Heart left ventricle (tissue), 16 donors: Measurements from ENCODE around the gene TPK1. TPM values are rescaled to one million over a fixed set of nuclear protein-coding genes. Genes with fewer than 3 reads are reported as not detected.

Experiments
- ATAC-seq, 4 donors: fragments of 200-7000 bp; cut with Tn5 transposase; one replicate each; pipeline ENCODE4 v1.9.1; 2020 to 2022; ENCODE audit warnings: moderate library complexity in 4 of 4, mild to moderate bottlenecking in 3 of 4, moderate number of reproducible peaks in 1 of 4
- DNase-seq, 5 donors: peaks; one replicate each; pipeline ENCODE4 v3.0.0-alpha.2; 2020
- H3K27ac ChIP-seq, 12 donors: fragments of 200-600 bp; sonication (generic) in 4 of 12; one replicate each; pipeline versions ENCODE4 v1.5.0 to v1.8.0; 2016 to 2022; ENCODE audit warnings: mild to moderate bottlenecking in 2 of 12
- H3K27me3 ChIP-seq, 9 donors: fragments of 200-600 bp; sonication (generic) in 2 of 9; one replicate each; pipeline versions ENCODE4 v1.5.1 to v1.8.0; 2016 to 2022; ENCODE audit warnings: mild to moderate bottlenecking in 3 of 9
- H3K36me3 ChIP-seq, 9 donors: fragments of 200-600 bp; sonication (generic) in 2 of 9; one replicate each; pipeline versions ENCODE4 v1.5.0 to v1.8.0; 2018 to 2022; ENCODE audit warnings: mild to moderate bottlenecking in 2 of 9
- H3K4me1 ChIP-seq, 12 donors: fragments of 200-600 bp; sonication (generic) in 4 of 12; one replicate each; pipeline versions ENCODE4 v1.5.0 to v1.8.0; 2016 to 2022; ENCODE audit warnings: mild to moderate bottlenecking in 3 of 12
- H3K4me3 ChIP-seq, 12 donors: fragments of 200-600 bp; sonication (generic) in 4 of 12; one replicate each; pipeline versions ENCODE4 v1.5.0 to v1.8.0; 2017 to 2022; ENCODE audit warnings: mild to moderate bottlenecking in 9 of 12, moderate library complexity in 4 of 12
- H3K9me3 ChIP-seq, 12 donors: fragments of 200-600 bp; sonication (generic) in 4 of 12; one replicate each; pipeline versions ENCODE4 v1.5.0 to v1.8.0; 2016 to 2022; ENCODE audit warnings: mild to moderate bottlenecking in 1 of 12
- POLR2A ChIP-seq, 2 donors: fragments of 450-650 bp; IDR thresholded peaks; one replicate each; pipeline ENCODE4 v1.6.1; 2017; ENCODE audit warnings: antibody characterized with exemption in 2 of 2, mild to moderate bottlenecking in 2 of 2, moderate library complexity in 2 of 2
- WGBS, 4 donors: extraction: QIAGEN DNeasy Blood & Tissue Kit in 2 of 4; methylation state at CpG; one replicate each; pipeline versions ENCODE4 v1.1.5 to v1.1.7; 2013 to 2018; 5-methylcytosine and 5-hydroxymethylcytosine counted together
- intact Hi-C, 10 donors: fragments of 100-400 bp; cut with DNase I; formaldehyde crosslinking; loops; one replicate each; pipeline versions ENCODE4 v1.11.1 to v1.14.2; 2022
- polyA plus RNA-seq, 2 donors: library from polyadenylated mRNA; stranded (reverse); fragments of 200-250 nt; gene quantifications; one replicate each; pipeline ENCODE4 v1.2.3, GENCODE V29; 2013
- total RNA-seq, 9 donors: library from RNA; depleted of rRNA in 2 of 9; stranded (reverse); fragments of >200 nt in 2 of 9; fragmentation: NEBNext Ultra II Directional in 3 of 9; extraction: Animal tissue kit (Norgen Biotek cat#: 25700) in 3 of 9; gene quantifications; one replicate each; pipeline versions ENCODE4 v1.1.0 to v1.2.4, GENCODE V29; 2016 to 2023
- TF ChIP-seq, protein P1 (sequence below), 12 donors: fragments of 200-600 bp; sonication (generic) in 4 of 12; IDR thresholded peaks; one replicate each; pipeline versions ENCODE4 v1.5.0 to v1.8.0; 2018 to 2022; ENCODE audit warnings: antibody characterized with exemption in 12 of 12, mild to moderate bottlenecking in 5 of 12
- donor health status: ischemic (EF 13 %, LVEDD 7.1; RV severe dilation, severe dysfunction).
- donor health status: healthy with polysubstance abuse.
- donor health status: DM: no; HTN: yes; CAD: no.
- donor health status: DM: no; HTN: no; CAD: no.
- donor health status: ischemic (EF 25% LVEDD 6.9; RV normal size, moderate dysfunction).
- donor health status: ischemic (EF 25% LVEDD 5.7; RV mildly dilated, moderate dysfunction).
- donor health status: healthy.
- donor health status: DM: yes; HTN: yes; CAD: no.
- donor health status: ischemic (EF 35%, LVEDD 5.7; RV mildly dilated, moderate dysfunction).
- donor health status: nonischemic (EF 11% LVEDD 7.7; RV severe dilation, severe dysfunction).
- donor health status: DM: yes; HTN: yes; CAD: no.
- donor health status: PGD.
- donor health status: ischemic (EF 29% LVEDD 5.4; RV normal size, mild dysfunction).
- donor health status: nonischemic (EF 23%, LVEDD 6.1; RV moderate dilation, normal function).

TPK1 gene
- total and polyA plus RNA-seq, 11 donors = 2.0 to 8.2 (median 5.0) TPM

DNA sequence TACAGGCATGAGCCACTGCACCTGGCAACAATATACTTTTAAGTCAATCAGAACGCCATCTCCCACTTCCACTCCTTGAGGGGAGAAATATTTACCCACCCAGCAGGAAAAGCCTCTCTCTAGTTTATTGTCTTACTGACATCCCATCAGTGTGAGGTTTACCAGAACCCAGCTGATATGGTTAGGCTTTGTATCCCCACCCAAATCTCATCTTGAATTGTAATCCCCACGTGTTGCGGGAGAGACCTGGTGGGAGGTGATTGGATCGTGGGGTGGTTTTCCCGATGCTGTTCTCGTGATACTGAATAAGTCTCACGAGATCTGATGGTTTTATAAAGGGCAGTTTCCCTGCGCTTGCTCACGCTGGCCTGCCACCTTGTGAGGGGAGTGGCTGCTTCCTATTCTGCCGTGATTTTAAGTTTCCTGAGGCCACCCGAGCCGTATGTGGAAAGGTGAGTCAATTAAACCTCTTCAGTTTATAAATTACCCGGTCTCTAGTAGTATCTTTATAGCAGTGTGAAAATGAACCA lies 37.5 kb upstream of the TPK1 start:
- DNase-seq (no peak), ATAC-seq (no peak)
- H3K36me3 ChIP-seq = no peaks in the 10 kb centered on the region
- intact Hi-C loops = no loop called here
- 69 to 78% (median 71%) methylated on average over 12 to 13 of the region's 13 CpGs for WGBS, 4 donors
- H3K9me3 ChIP-seq = no peaks in the 10 kb centered on the region
- TF ChIP-seq POLR2A (IDR thresholded peaks at IDR 0.05) = no peak
- TF ChIP-seq, protein P1, sequence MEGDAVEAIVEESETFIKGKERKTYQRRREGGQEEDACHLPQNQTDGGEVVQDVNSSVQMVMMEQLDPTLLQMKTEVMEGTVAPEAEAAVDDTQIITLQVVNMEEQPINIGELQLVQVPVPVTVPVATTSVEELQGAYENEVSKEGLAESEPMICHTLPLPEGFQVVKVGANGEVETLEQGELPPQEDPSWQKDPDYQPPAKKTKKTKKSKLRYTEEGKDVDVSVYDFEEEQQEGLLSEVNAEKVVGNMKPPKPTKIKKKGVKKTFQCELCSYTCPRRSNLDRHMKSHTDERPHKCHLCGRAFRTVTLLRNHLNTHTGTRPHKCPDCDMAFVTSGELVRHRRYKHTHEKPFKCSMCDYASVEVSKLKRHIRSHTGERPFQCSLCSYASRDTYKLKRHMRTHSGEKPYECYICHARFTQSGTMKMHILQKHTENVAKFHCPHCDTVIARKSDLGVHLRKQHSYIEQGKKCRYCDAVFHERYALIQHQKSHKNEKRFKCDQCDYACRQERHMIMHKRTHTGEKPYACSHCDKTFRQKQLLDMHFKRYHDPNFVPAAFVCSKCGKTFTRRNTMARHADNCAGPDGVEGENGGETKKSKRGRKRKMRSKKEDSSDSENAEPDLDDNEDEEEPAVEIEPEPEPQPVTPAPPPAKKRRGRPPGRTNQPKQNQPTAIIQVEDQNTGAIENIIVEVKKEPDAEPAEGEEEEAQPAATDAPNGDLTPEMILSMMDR (IDR thresholded peaks at IDR 0.05) = no peak
- no peak overlapping the region for H3K4me3 ChIP-seq
- H3K27ac ChIP-seq = no peak overlapping the region
- no peaks in the 10 kb centered on the region for H3K4me1 ChIP-seq
- peaks cover 0 to 39% (median 0%) of the 10 kb centered on the region in 9 donors for H3K27me3 ChIP-seq

DNA sequence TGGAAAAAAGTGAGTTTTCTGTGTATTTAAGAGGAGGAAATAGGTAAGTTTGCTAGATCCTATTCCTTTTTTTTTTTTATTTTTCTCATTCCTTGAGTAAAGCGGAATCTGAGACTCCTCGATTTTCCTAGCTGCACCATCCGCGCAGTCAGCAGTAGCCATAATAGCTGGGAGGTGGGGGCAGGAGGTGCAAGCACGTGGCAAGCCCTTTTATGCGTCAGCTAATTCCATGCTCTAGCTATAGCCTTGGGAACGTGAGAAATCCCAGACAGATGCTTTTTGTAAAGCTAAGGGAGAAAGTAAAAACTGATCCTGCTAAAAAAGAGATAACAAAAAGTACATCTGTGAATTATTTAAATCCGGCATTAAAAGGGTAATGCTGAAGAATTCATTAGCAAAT lies 33.2 kb upstream of the TPK1 start:
- WGBS, 4 donors = 68 to 75% (median 72%) methylated on average over 8 of the region's 8 CpGs
- H3K27me3 ChIP-seq = peaks cover 0 to 22% (median 0%) of the 10 kb centered on the region in 9 donors
- TF ChIP-seq, protein P1 (IDR thresholded peaks at IDR 0.05) = no peak
- no peak for TF ChIP-seq POLR2A (IDR thresholded peaks at IDR 0.05)
- H3K4me1 ChIP-seq = no peaks in the 10 kb centered on the region
- no peaks in the 10 kb centered on the region for H3K36me3 ChIP-seq
- no peak overlapping the region for H3K4me3 ChIP-seq
- H3K9me3 ChIP-seq = no peaks in the 10 kb centered on the region
- no peak for ATAC-seq
- intact Hi-C loops = no loop called here
- H3K27ac ChIP-seq = no peak overlapping the region
- DNase-seq = no peak

DNA sequence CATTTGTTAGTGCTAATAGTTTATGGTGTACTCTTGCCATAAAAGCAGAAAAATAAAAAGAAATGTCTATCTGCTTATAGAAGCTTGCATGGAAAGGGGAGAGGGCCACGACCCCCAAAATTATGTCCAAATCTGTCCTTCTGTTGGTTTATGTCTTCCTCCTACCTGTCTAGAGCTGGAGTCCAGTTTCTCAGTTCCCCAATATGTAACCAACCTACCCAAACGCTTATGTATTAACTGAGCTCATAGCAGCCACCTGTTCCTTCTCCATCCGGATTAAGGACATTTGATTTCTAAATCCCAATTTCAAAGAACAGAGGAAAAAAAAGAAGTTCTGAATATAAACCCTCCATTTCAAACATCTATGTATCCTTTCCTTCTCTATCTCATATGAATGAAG lies 30.3 kb upstream of the TPK1 start:
- WGBS, 4 donors = 78 to 87% (median 84%) methylated on average over 3 of the region's 3 CpGs
- Histone ChIP-seq H3K36me3 (no peaks in the 10 kb centered on the region), H3K27ac (no peak overlapping the region), H3K4me1 (no peaks in the 10 kb centered on the region), H3K27me3 (peaks cover 0 to 13% (median 0%) of the 10 kb centered on the region in 9 donors), H3K4me3 (no peak overlapping the region), H3K9me3 (no peaks in the 10 kb centered on the region)
- intact Hi-C loops = no loop called here
- no peak for DNase-seq
- ATAC-seq = no peak
- TF ChIP-seq, protein P1 (IDR thresholded peaks at IDR 0.05) = no peak
- TF ChIP-seq POLR2A (IDR thresholded peaks at IDR 0.05) = no peak

DNA sequence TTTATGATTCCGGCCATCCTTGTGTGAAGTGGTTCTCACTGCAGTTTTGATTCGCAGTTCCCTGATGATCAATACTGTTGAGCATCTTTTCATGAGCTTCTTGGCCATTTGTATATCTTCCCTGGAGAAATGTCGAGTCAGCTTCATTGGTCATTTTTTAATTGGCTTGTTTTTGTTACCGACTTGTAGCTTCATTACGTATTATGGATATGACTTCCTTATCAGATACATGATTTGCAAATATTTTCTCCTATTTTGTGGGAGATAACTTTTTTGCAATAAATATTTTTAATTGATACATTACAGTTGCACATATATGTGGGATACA lies 27.4 kb upstream of the TPK1 start:
- H3K9me3 ChIP-seq = no peaks in the 10 kb centered on the region
- H3K36me3 ChIP-seq = no peaks in the 10 kb centered on the region
- ATAC-seq (no peak), DNase-seq (no peak)
- intact Hi-C loops = no loop called here
- TF ChIP-seq, protein P1 (IDR thresholded peaks at IDR 0.05) = no peak
- TF ChIP-seq POLR2A (IDR thresholded peaks at IDR 0.05) = no peak
- peaks cover 0 to 8% (median 0%) of the 10 kb centered on the region in 9 donors for H3K27me3 ChIP-seq
- H3K4me3 ChIP-seq = no peak overlapping the region
- no peak overlapping the region for H3K27ac ChIP-seq
- no peaks in the 10 kb centered on the region for H3K4me1 ChIP-seq
- 89 to 93% (median 91%) methylated on average over 5 of the region's 5 CpGs for WGBS, 4 donors
